Stimulated activated CD4-positive, alpha-beta T cell treated with anti-CD3 and anti-CD28 coated beads, Interleukin-12 subunit alpha, Interleukin-12 subunit beta, amount 100 ng/mL, for 4 hours (primary cell): ENCODE data around the gene OR56A1.
"Not testable (repeated sequence)": the region's sequence is repeated elsewhere in the genome, so short reads cannot be mapped to it uniquely, and the experiment has no call there.

Source experiments
- DNase-seq: peaks from one replicate; pipeline ENCODE4 v3.0.0-alpha.2; 2020

OR56A1 gene, protein sequence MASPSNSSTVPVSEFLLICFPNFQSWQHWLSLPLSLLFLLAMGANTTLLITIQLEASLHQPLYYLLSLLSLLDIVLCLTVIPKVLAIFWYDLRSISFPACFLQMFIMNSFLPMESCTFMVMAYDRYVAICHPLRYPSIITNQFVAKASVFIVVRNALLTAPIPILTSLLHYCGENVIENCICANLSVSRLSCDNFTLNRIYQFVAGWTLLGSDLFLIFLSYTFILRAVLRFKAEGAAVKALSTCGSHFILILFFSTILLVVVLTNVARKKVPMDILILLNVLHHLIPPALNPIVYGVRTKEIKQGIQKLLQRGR

DNA sequence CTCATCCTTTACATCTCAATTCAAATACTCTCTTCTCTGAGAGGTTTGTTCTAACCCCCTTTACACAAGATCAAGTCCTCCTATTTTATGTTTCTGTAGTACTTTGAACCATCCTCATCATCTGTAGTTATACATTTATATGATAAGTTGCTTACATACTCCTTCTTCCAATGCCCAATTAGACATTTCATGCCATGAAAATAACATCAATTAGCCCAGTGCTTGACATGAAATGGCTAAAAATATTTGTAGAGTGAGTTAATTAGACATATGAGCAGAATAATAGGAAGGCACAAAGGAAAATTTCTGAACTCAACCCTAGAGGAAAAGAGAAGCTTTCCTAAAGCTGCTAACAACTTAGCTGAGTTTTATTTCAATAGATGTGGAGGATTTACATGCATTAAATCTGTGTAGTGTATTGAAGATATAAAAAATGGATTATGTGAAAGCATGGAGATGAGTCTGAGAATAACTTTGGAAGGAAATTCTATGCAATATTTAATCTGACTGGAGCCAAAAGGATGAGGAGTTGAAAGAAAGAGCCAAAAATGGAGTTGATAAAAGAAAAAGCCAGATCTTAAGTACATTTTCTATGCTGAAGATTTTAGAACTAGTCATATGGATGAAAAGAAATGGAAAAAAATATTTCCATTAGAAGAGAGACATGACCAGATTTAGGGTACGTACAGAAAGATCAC, at the start of gene OR56A1:
Gene OR56A1 (minus strand): TSS at position 51 of the 698 bp plus-strand sequence. CDS start 3,066 bp downstream, outside the sequence.
- DNase-seq = no peak

DNA sequence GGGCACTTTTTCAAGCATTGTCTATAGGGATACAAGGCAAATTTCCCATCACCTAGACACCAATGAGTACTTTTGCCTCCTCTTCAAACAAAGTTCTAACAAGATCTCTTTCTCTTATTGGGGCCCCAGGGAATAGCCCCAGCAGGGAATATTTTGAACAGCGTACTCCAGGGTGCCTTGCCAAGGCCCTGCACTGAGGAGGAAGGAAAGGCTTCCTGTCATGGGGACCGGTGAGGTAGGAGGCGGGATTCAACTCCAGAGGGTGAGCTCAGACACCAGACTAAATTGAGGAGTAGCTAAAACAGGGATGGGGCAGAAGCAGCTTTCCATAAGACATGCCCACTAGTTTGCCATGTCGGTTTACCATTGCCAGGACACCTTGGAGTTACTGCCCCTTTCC, 48.9 kb upstream of the OR56A1 start:
- no peak for DNase-seq

- no peak for DNase-seq
Measured at GRCh38 chr11:6077723-6078122, 47.2 kb upstream of the OR56A1 start.

DNA sequence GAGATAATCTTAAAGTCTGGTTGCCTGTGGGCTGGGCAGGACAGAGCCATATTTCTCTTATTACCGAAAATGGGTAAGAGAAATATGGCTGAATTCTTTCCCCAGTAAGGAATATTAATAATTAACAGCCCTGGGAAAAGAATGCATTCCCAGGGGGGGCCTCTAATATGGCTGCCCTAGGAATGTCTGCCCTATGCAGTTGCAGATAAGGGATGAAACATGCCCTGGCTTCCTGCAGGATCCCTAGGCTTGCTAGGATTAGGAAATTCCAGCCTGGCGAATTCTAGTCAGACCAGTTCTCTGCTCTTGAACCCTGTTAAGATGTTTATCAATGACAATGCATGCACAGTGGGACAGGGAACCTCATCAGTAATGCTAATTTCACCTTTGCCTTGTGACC, 45.9 kb upstream of the OR56A1 start:
- not testable (repeated sequence) for DNase-seq

DNA sequence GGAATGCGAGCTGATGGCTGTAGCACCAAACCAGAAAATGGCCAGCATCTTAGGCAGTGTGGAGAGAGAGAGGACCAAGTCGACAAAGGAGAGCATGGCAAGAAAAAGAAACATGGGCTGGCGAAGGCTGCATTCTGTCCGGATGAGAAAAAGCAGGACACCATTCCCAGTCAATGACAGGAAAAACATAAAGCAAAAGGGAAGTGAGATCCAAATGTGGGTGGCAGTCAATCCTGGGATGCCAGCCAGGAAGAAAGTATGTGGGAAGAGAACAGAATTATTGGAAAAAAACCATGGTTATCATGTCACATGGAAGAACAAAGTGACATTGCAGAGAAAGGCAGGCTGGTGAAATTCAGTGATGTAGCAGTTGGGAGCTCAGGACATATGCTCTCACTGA, 36.9 kb upstream of the OR56A1 start:
- DNase-seq = no peak

DNA sequence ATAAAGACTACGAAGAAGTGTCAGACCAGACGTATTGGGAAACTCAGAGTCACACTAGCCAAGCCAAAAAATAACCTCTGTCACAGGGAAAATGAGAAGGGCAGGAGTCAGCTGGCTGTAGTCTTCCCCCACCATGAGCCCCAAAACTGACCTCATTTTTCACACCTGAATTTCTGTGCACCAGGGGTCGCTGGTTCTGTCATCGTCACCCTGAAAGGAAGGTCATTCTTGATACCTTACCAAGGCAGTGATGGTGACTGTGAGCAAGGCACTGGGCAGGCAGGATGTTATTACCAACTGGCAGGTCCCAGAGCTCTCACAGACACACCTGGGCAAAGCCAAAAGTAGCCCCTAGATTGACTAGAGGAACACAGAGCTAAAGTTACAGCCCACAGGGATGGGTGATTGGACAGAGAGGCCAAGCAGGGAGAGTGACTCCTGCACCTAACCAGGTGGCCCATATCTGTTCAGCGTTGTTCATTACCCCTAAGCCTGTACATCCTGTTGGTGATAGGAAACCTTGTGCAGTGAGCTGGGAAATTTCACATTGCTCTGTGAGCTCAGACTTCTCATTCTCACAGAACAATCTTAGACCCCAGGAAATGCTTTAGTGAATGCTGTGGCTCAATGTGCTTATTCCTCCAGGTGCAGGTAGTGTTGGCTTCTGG, 32.3 kb upstream of the OR56A1 start:
- DNase-seq = no peak

GRCh38 chr11:6061475-6061874, 30.9 kb upstream of the OR56A1 start:
- no peak for DNase-seq

DNA sequence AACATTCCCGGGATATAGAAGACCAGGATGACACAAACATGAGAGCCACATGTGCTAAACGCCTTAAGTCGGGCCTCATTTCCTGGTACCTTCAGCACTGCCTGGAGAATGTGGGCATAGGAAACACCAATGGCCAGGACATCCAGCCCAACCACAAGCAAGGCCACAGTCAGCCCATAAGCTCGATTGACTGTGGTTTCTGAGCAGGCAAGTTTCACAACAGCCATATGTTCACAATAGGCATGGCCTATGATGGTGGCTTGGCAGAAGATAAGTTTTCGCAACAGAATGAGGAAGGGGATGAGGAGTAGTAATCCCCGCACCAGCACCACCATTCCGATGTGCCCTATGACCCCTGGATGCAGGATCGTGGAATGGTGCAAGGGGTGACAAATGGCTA, 26.9 kb upstream of the OR56A1 start:
- no peak for DNase-seq

GRCh38 chr11:6055569-6055968, 25.0 kb upstream of the OR56A1 start:
- no peak for DNase-seq

- DNase-seq = no peak
Measured at GRCh38 chr11:6052374-6052773, 21.8 kb upstream of the OR56A1 start.

GRCh38 chr11:6040874-6041273, 10.3 kb upstream of the OR56A1 start:
- no peak for DNase-seq

- DNase-seq = no peak
Measured at GRCh38 chr11:6027501-6027900, 3.1 kb downstream of the OR56A1 start.

GRCh38 chr11:6025056-6025455, 5.5 kb downstream of the OR56A1 start:
- no peak for DNase-seq

DNA sequence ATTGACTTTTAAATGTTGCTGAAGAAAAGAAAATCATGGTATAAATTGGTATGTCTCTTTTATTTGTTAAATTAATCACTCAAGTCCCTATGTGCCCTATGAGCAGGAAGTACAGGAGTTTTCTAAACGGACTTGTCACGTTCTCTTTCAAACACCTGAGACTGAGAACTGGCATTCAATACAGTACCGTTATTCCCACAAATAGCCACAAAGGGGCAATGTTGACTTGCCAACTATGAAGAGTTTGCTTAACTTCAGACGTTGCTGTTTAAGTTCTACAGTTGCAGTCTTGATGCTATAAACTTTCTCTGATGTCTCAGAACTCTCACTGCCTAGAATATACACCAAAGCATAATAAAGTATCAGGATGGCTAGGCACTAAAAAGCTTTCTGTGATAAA, 7.6 kb downstream of the OR56A1 start:
- no peak for DNase-seq

DNA sequence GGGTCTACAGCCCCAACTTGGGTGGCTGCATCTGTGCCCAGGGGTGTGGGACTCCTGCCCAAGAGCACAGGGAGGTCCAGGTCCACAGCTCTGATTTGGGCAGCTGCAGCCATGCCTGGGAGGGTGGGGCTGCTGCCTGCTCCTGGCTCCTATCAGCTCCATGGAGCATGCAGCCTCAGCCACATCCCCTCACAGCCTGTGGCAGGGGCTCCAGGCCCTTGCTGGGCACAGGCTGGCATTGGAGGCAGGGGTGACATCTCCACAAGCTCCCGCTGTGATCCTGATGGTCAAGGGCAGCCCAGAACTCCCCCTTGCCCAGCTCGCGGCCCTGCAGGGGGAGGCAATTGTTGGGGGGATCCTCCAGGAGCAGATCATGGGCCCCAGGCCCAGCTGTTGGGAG, 17.5 kb downstream of the OR56A1 start:
- DNase-seq = no peak

- no peak for DNase-seq
Measured at GRCh38 chr11:6012035-6012668, 18.4 kb downstream of the OR56A1 start.

DNA sequence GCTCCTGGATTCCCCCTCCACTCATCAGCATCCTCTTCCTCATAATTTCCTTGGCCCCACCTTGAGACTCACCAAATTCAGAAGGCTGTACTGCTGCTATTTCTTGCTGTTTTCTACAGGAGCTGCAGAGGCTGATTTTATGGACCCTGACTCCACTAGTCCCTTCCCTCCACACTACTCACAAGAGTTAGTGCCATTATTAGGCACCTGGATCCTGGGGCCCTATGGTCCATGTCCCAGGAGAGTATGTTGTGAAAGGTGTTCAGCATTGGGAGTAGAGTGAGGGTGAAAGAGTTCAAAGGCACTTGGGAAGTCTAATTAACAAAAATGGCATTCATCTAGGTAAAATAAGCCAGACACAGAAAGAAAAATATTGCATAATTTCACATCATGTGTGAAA, 23.7 kb downstream of the OR56A1 start, which contains the start of gene OR56A4:
Gene OR56A4 (minus strand): TSS at position 101 of the 400 bp plus-strand sequence. CDS start 3,954 bp downstream, outside the sequence.
- no peak for DNase-seq

GRCh38 chr11:6006395-6006794, 24.2 kb downstream of the OR56A1 start:
- DNase-seq = no peak

DNA sequence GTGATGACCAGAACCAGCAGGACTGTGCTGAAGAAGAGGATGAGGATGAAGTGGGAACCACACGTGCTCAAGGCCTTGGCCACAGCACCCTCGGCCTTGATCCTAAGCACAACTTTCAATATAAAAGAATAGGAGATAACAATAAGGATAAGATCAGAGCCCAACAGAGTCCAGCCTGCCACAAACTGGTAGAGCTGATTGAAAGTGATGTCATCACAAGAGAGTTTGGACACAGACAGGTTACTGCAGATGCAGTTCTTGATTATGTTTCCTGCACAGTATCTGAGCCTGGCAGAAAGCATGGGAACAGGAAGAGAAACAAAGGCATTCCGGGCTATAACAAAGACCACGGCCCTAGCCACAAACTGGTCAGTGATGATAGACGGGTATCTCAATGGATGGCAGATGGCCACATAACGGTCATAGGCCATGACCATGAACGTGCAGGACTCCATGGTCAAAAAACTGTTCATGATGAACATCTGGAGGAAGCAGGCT, 28.3 kb downstream of the OR56A1 start:
- DNase-seq = no peak

GRCh38 chr11:5994791-5995190, 35.8 kb downstream of the OR56A1 start:
- no peak for DNase-seq

GRCh38 chr11:5992604-5993251, 37.8 kb downstream of the OR56A1 start:
- no peak for DNase-seq

- no peak for DNase-seq
Measured at GRCh38 chr11:5992150-5992549, 38.4 kb downstream of the OR56A1 start.

DNA sequence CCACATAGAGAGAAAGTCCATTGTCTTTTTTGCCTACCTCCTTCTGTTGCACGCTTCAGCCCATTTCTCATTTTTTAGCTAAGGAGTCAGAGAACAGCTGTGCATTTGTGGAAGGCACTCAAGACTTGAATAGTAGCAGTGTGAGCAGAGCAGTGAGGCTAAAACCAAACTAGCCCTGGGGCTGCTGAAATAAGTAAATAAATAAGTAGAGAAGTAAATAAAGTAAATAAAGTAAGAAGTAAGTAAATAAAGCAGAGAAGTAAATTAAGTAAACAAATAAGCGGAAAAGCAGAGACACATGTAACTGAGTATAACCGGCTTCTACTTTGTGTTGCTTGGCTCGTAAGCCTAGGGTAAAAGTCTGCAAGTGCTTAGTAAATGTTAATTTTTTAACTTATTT, 41.4 kb downstream of the OR56A1 start:
- DNase-seq = no peak
